HepG2 (cell line): ENCODE data around the gene UNCX. TPM values are rescaled to one million over a fixed set of nuclear protein-coding genes. Genes with fewer than 3 reads are reported as not detected.

Experiments used
- ATAC-seq: fragments of 200-7000 bp; cut with Tn5 transposase; 3 replicates; pipeline ENCODE4 v1.9.1; 2020; ENCODE audit warnings: mild to moderate bottlenecking, moderate library complexity
- BruUV-seq: library from RNA; stranded (reverse); fragments of 400-500 nt; replicated peaks from 2 replicates; lab custom pipeline; 2021; lab: Mats Ljungman, UMichigan
- CTCF ChIA-PET: fragments of 300-600 bp; formaldehyde crosslinking; extraction: SDS; loops from one replicate; lab custom pipeline; 2021; ENCODE audit warnings: low total read pairs, inconsistent platforms, low intra/inter-chr PET ratio; lab: Yijun Ruan, JAX
- POLR2A ChIA-PET: fragments of 350-600 bp; sonication (Branson Sonifier 250); formaldehyde crosslinking; loops from one replicate; lab custom pipeline; 2020; ENCODE audit warnings: antibody characterized with exemption, inconsistent platforms; lab: Yijun Ruan, JAX
- DNase-seq: peaks from one replicate; pipeline ENCODE4 v3.0.0-alpha.2; 2015; ENCODE audit warnings: low spot score
- FAIRE-seq: peaks from 3 replicates; lab custom pipeline; 2011; peaks lifted over from hg19 to GRCh38; lab: Jason Lieb, UNC
- H2AFZ ChIP-seq: one replicate; pipeline ENCODE4 v1.6.1; 2011; ENCODE audit warnings: low read length, inconsistent platforms
- H3K27ac ChIP-seq: fragments of 300-600 bp; 3 replicates; pipeline ENCODE4 v1.8.0; 2011; ENCODE audit warnings: mixed run types, mild to moderate bottlenecking, mixed read lengths, low read length, inconsistent platforms; ENCODE audit not compliant: insufficient read depth; ENCODE audit errors: extremely low read length
- H3K27me3 ChIP-seq, 2 experiments: fragments of 200-600 bp in 1 of 2; 2 replicates in 1 of 2; 3 replicates in 1 of 2; pipeline versions ENCODE4 v1.6.0 to v1.8.0; 2011; ENCODE audit warnings: low read length in 2 of 2, mild to moderate bottlenecking in 2 of 2, moderate library complexity in 2 of 2, inconsistent platforms in 1 of 2; ENCODE audit not compliant: insufficient read depth in 2 of 2, control insufficient read depth in 1 of 2
- H3K36me3 ChIP-seq, 2 experiments: fragments of 200-600 bp in 1 of 2; replicated peaks in 1 of 2; 2 replicates in 1 of 2; 3 replicates in 1 of 2; pipeline versions ENCODE4 v1.5.1 to v1.8.0; 2011; ENCODE audit warnings: low read length in 2 of 2, inconsistent platforms in 1 of 2; ENCODE audit not compliant: insufficient read depth in 2 of 2, control insufficient read depth in 1 of 2
- H3K4me1 ChIP-seq: 2 replicates; pipeline ENCODE4 v1.5.1; 2012; ENCODE audit warnings: low read length, inconsistent platforms; ENCODE audit not compliant: insufficient read depth
- H3K4me2 ChIP-seq: 2 replicates; pipeline ENCODE4 v1.6.0; 2011; ENCODE audit warnings: low read depth, low read length, inconsistent platforms
- H3K4me3 ChIP-seq, 3 experiments: fragments of 200-600 bp in 1 of 3; sonication (generic), shearing (Covaris generic) in 1 of 3; replicated peaks in 1 of 3; 2 replicates each; pipeline ENCODE4 v1.5.1; 2011 to 2016; ENCODE audit warnings: low read length in 3 of 3, inconsistent platforms in 2 of 3, low read depth in 2 of 3, mild to moderate bottlenecking in 2 of 3, control low read depth in 1 of 3, mixed read lengths in 1 of 3; ENCODE audit not compliant: insufficient read depth in 1 of 3
- H3K79me2 ChIP-seq: one replicate; pipeline ENCODE4 v1.6.1; 2011; ENCODE audit warnings: low read length, inconsistent platforms; ENCODE audit not compliant: insufficient read depth
- H3K9ac ChIP-seq: 2 replicates; pipeline ENCODE4 v1.6.0; 2011; ENCODE audit warnings: mild to moderate bottlenecking, low read depth, low read length, inconsistent platforms; ENCODE audit not compliant: insufficient read depth
- H3K9me3 ChIP-seq: 2 replicates; pipeline ENCODE4 v1.5.1; 2012; ENCODE audit warnings: mild to moderate bottlenecking, low read length
- H4K20me1 ChIP-seq: 2 replicates; pipeline ENCODE4 v1.6.0; 2011; ENCODE audit warnings: inconsistent platforms, mild to moderate bottlenecking, low read length, moderate library complexity; ENCODE audit not compliant: insufficient read depth
- ATF3 ChIP-seq: sonication (generic); formaldehyde crosslinking; IDR thresholded peaks from 2 replicates; pipeline ENCODE4 v1.4.0; 2020; ENCODE audit warnings: missing genetic modification reagents
- ATF5 ChIP-seq: sonication (generic); formaldehyde crosslinking; IDR thresholded peaks from 2 replicates; pipeline ENCODE4 v1.4.0; 2020; ENCODE audit warnings: mild to moderate bottlenecking, low read depth, missing genetic modification reagents
- ATM ChIP-seq: fragments of 450-650 bp; IDR thresholded peaks from 2 replicates; pipeline ENCODE4 v1.7.1; 2017; ENCODE audit warnings: mild to moderate bottlenecking, borderline replicate concordance
- CREB1 ChIP-seq, 2 experiments: fragments of 450-650 bp in 1 of 2; IDR thresholded peaks; 2 replicates each; pipeline ENCODE4 v1.6.1; 2016 to 2017; ENCODE audit warnings: control low read depth in 1 of 2, mild to moderate bottlenecking in 1 of 2, missing compliant biosample characterization in 1 of 2, missing genetic modification characterization in 1 of 2
- MATR3 ChIP-seq: sonication (generic); formaldehyde crosslinking; IDR thresholded peaks from 2 replicates; pipeline ENCODE4 v1.4.0; 2020; ENCODE audit warnings: missing genetic modification reagents
- NFE2L2 ChIP-seq: fragments of 150-350 bp; IDR thresholded peaks from 2 replicates; pipeline ENCODE4 v1.6.1; 2014; ENCODE audit warnings: low read length
- SRY ChIP-seq: sonication (generic); formaldehyde crosslinking; IDR thresholded peaks from 2 replicates; pipeline ENCODE4 v1.8.0; 2022; ENCODE audit warnings: mild to moderate bottlenecking, missing genetic modification reagents
- SUZ12 ChIP-seq: fragments of 150-350 bp; IDR thresholded peaks from 2 replicates; pipeline ENCODE4 v1.6.1; 2014; ENCODE audit warnings: low read depth, low read length
- TBX3 ChIP-seq: fragments of 450-650 bp; IDR thresholded peaks from 2 replicates; pipeline ENCODE4 v1.6.1; 2017; ENCODE audit warnings: antibody characterized with exemption, mild to moderate bottlenecking, inconsistent platforms, borderline replicate concordance
- ZNF317 ChIP-seq: sonication (generic); formaldehyde crosslinking; IDR thresholded peaks from 2 replicates; pipeline ENCODE4 v1.5.0; 2020; ENCODE audit warnings: mild to moderate bottlenecking, missing genetic modification reagents
- ZNF768 ChIP-seq: sonication (generic); formaldehyde crosslinking; IDR thresholded peaks from 2 replicates; pipeline ENCODE4 v1.4.0; 2020; ENCODE audit warnings: missing genetic modification reagents
- ZNF788 ChIP-seq: sonication (generic); formaldehyde crosslinking; IDR thresholded peaks from 2 replicates; pipeline ENCODE4 v1.5.0; 2020; ENCODE audit warnings: mild to moderate bottlenecking, missing genetic modification reagents, borderline replicate concordance
- WGBS: methylation state at CpG from one replicate; pipeline ENCODE4 v1.1.6; 2017; ENCODE audit warnings: low lambda C conversion rate; 5-methylcytosine and 5-hydroxymethylcytosine counted together
- in situ Hi-C: cut with HindIII; loops from 2 replicates; pipeline ENCODE4 v1.10.0; 2017; ENCODE audit warnings: low pct_unique_long_range_greater_than_20kb; ENCODE audit not compliant: extremely low pct_ligation_motif_present
- intact Hi-C: fragments of 100-400 bp; cut with micrococcal nuclease; formaldehyde crosslinking; loops from one replicate; pipeline ENCODE4 v1.10.0; 2022; ENCODE audit not compliant: unreplicated experiment
- polyA plus RNA-seq, 8 experiments: library from polyadenylated mRNA; depleted of rRNA in 3 of 8; stranded (reverse) in 7 of 8; unstranded in 1 of 8; fragments of >200 nt; fragmentation: Illumina TruSeq in 4 of 8; extraction: Trizol in 4 of 8; gene quantifications; 2 replicates each; pipeline versions ENCODE4 v1.2.1 to v1.2.3, GENCODE V29; 2011 to 2016; ENCODE audit warnings: low read depth in 4 of 8, missing spikeins in 1 of 8, mixed read lengths in 1 of 8; ENCODE audit not compliant: insufficient read depth in 1 of 8
- total RNA-seq, 5 experiments: library from RNA; depleted of rRNA; stranded (reverse); fragments of >200 nt; fragmentation: Illumina TruSeq; extraction: Trizol; gene quantifications; 2 replicates each; pipeline ENCODE4 v1.2.3, GENCODE V29; 2016; ENCODE audit warnings: low read depth in 1 of 5
- TF ChIP-seq, protein P1 (sequence below): sonication (generic); formaldehyde crosslinking; IDR thresholded peaks from 2 replicates; pipeline ENCODE4 v1.4.0; 2020; ENCODE audit warnings: mild to moderate bottlenecking, low read depth, missing genetic modification reagents
- TF ChIP-seq, protein P2 (sequence below): sonication (generic); formaldehyde crosslinking; IDR thresholded peaks from 2 replicates; pipeline ENCODE4 v1.5.0; 2020; ENCODE audit warnings: missing genetic modification reagents
- TF ChIP-seq, protein P3 (sequence below): sonication (generic); formaldehyde crosslinking; IDR thresholded peaks from 2 replicates; pipeline ENCODE4 v1.4.0; 2020; ENCODE audit warnings: missing genetic modification reagents, borderline replicate concordance

UNCX gene
- total and polyA plus RNA-seq, 2 of the 13 experiments (the other 11 are each of a cell fraction or from before 2014, with no cell fraction given) = not detected

DNA sequence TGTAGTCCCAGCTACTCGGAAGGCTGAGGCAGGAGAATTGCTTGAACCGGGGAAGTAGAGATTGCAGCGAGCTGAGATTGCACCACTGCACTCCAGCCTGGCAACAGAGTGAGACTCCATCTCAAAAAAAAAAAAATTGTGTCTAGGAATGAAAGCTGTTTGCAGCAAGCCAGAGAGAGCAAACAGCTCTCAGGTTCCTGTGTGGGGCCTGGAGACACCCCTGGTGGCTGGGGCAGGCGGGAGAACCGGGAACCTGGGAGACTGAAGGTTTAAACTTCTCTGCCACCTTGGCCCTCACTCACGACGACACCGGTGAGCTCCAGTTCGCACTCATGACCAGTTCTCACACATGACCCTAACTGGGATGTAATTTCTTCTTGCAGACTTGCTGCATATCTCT is 13.2 kb upstream of the UNCX start:
- 3% methylated on average over 3 of the region's 9 CpGs for WGBS
- no peak overlapping the region for H3K4me2 ChIP-seq
- ATAC-seq = 0 out of 3 replicates have a peak, but pooled peaks have one; percentile 31
- TF ChIP-seq TBX3 = no peak
- TF ChIP-seq NFE2L2 = no peak
- TF ChIP-seq, protein P1, sequence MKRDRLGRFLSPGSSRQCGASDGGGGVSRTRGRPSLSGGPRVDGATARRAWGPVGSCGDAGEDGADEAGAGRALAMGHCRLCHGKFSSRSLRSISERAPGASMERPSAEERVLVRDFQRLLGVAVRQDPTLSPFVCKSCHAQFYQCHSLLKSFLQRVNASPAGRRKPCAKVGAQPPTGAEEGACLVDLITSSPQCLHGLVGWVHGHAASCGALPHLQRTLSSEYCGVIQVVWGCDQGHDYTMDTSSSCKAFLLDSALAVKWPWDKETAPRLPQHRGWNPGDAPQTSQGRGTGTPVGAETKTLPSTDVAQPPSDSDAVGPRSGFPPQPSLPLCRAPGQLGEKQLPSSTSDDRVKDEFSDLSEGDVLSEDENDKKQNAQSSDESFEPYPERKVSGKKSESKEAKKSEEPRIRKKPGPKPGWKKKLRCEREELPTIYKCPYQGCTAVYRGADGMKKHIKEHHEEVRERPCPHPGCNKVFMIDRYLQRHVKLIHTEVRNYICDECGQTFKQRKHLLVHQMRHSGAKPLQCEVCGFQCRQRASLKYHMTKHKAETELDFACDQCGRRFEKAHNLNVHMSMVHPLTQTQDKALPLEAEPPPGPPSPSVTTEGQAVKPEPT = no peak
- no peak for TF ChIP-seq ATM
- no peak for TF ChIP-seq SRY (CRISPR knock-in tag)
- TF ChIP-seq ATF5 (CRISPR knock-in tag) = no peak
- TF ChIP-seq CREB1 (IDR thresholded peaks at IDR 0.05) = no peak
- no peak for TF ChIP-seq CREB1 (CRISPR knock-in tag; IDR thresholded peaks at IDR 0.05)
- TF ChIP-seq ZNF788 (CRISPR knock-in tag) = no peak
- TF ChIP-seq MATR3 (CRISPR knock-in tag) = no peak
- no peak for TF ChIP-seq ZNF317 (CRISPR knock-in tag)
- no peak for TF ChIP-seq SUZ12
- no peak for TF ChIP-seq ZNF768 (CRISPR knock-in tag)
- TF ChIP-seq ATF3 (CRISPR knock-in tag) = no peak
- TF ChIP-seq, protein P2, sequence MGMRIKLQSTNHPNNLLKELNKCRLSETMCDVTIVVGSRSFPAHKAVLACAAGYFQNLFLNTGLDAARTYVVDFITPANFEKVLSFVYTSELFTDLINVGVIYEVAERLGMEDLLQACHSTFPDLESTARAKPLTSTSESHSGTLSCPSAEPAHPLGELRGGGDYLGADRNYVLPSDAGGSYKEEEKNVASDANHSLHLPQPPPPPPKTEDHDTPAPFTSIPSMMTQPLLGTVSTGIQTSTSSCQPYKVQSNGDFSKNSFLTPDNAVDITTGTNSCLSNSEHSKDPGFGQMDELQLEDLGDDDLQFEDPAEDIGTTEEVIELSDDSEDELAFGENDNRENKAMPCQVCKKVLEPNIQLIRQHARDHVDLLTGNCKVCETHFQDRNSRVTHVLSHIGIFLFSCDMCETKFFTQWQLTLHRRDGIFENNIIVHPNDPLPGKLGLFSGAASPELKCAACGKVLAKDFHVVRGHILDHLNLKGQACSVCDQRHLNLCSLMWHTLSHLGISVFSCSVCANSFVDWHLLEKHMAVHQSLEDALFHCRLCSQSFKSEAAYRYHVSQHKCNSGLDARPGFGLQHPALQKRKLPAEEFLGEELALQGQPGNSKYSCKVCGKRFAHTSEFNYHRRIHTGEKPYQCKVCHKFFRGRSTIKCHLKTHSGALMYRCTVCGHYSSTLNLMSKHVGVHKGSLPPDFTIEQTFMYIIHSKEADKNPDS (CRISPR knock-in tag) = no peak
- TF ChIP-seq, protein P3, sequence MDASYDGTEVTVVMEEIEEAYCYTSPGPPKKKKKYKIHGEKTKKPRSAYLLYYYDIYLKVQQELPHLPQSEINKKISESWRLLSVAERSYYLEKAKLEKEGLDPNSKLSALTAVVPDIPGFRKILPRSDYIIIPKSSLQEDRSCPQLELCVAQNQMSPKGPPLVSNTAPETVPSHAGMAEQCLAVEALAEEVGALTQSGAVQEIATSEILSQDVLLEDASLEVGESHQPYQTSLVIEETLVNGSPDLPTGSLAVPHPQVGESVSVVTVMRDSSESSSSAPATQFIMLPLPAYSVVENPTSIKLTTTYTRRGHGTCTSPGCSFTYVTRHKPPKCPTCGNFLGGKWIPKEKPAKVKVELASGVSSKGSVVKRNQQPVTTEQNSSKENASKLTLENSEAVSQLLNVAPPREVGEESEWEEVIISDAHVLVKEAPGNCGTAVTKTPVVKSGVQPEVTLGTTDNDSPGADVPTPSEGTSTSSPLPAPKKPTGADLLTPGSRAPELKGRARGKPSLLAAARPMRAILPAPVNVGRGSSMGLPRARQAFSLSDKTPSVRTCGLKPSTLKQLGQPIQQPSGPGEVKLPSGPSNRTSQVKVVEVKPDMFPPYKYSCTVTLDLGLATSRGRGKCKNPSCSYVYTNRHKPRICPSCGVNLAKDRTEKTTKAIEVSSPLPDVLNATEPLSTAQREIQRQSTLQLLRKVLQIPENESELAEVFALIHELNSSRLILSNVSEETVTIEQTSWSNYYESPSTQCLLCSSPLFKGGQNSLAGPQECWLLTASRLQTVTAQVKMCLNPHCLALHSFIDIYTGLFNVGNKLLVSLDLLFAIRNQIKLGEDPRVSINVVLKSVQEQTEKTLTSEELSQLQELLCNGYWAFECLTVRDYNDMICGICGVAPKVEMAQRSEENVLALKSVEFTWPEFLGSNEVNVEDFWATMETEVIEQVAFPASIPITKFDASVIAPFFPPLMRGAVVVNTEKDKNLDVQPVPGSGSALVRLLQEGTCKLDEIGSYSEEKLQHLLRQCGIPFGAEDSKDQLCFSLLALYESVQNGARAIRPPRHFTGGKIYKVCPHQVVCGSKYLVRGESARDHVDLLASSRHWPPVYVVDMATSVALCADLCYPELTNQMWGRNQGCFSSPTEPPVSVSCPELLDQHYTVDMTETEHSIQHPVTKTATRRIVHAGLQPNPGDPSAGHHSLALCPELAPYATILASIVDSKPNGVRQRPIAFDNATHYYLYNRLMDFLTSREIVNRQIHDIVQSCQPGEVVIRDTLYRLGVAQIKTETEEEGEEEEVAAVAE = no peak

More for the DNA sequence above, 13.2 kb upstream of the UNCX start:
- no peak overlapping the region for H3K27ac ChIP-seq
- intact Hi-C loops (no loop called here), in situ Hi-C loops (no loop called here)
- H3K4me3 ChIP-seq = no peak overlapping the region
- no peaks in the 10 kb centered on the region for H3K36me3 ChIP-seq
- DNase-seq (no peak), FAIRE-seq (no peak)
- H3K9me3 ChIP-seq = no peaks in the 10 kb centered on the region
- ChIA-PET CTCF (no interaction called here), POLR2A (no interaction called here)
- H3K9ac ChIP-seq = no peak overlapping the region
- BruUV-seq = no TSS peak
- H3K27me3 ChIP-seq = peaks cover 6 to 68% of the 10 kb centered on the region in 2 experiments
- H2AFZ ChIP-seq = no peak overlapping the region
- no peaks in the 10 kb centered on the region for H3K79me2 ChIP-seq
- H3K4me1 ChIP-seq = no peaks in the 10 kb centered on the region
- H4K20me1 ChIP-seq = no peaks in the 10 kb centered on the region
